ENCODE measurements around the gene CEP85. TPM values are rescaled to one million over a fixed set of nuclear protein-coding genes. Genes with fewer than 3 reads are reported as not detected.

CEP85 gene
- total and polyA plus RNA-seq, 9 of the 15 experiments (the other 6 are each of a cell fraction or from before 2014, with no cell fraction given) = 42.1 to 140 (median 92.6) TPM

- TF ChIP-seq REST (IDR thresholded peaks at IDR 0.05; ENCODE audit: borderline replicate concordance) (no peak), REST (CRISPR knock-in tag; IDR thresholded peaks at IDR 0.05; ENCODE audit: low read depth) (no peak), ZNF311 (CRISPR knock-in tag; IDR thresholded peaks at IDR 0.05) (no peak), CSDE1 (IDR thresholded peaks at IDR 0.05) (0 out of 4 replicates have a peak, but pooled peaks of 1 of the 2 experiments have one; percentile 61), KLF16 (IDR thresholded peaks at IDR 0.05) (0 out of 2 replicates have a peak, but pooled peaks have one; percentile 2), PATZ1 (CRISPR knock-in tag; IDR thresholded peaks at IDR 0.05; ENCODE audit: borderline replicate concordance) (no peak), ZBTB7A (IDR thresholded peaks at IDR 0.05; ENCODE audit: borderline replicate concordance, control insufficient read depth, low read depth, low read length) (no peak), ZNF232 (CRISPR knock-in tag; IDR thresholded peaks at IDR 0.05) (0 out of 2 replicates have a peak, but pooled peaks have one; percentile 36), POLR2A (conservative IDR thresholded peaks at IDR 0.05) (no peak), ASH1L (IDR thresholded peaks at IDR 0.05; ENCODE audit: borderline replicate concordance, low read depth, partially characterized antibody) (no peak), ZC3H8 (IDR thresholded peaks at IDR 0.05) (no peak), RUNX1 (IDR thresholded peaks at IDR 0.05; ENCODE audit: low read depth) (no peak), ZNF143 (CRISPR knock-in tag; IDR thresholded peaks at IDR 0.05) (peak; percentile 35; the same call in 1 of the 2 replicates), GTF2E2 (tag; IDR thresholded peaks at IDR 0.05) (no peak), CBFA2T2 (conservative IDR thresholded peaks at IDR 0.05) (no peak), E2F1 (CRISPR knock-in tag; IDR thresholded peaks at IDR 0.05) (no peak)
Observed at GRCh38 chr1:26286064-26286416, 52.0 kb downstream of the CEP85 start (continued).

Measured in K562 (cell line).